SK-N-MC (cell line): ENCODE results near the gene SSH3.

Source experiments
- EZH2 ChIP-seq: fragments of 200-600 bp; sonication (generic); IDR thresholded peaks from one replicate; pipeline ENCODE4 v1.6.1; 2017; ENCODE audit warnings: antibody characterized with exemption
- FOXP2 ChIP-seq: optimal IDR thresholded peaks from 2 replicates; pipeline ENCODE3; 2011; ENCODE audit warnings: mild to moderate bottlenecking, moderate library complexity; ENCODE audit not compliant: insufficient read depth; ENCODE audit errors: extremely low read length, control extremely low read depth
- POLR2AphosphoS5 ChIP-seq: IDR thresholded peaks from 2 replicates; pipeline ENCODE4 v1.6.1; 2012; ENCODE audit warnings: mild to moderate bottlenecking, low read depth, low read length, borderline replicate concordance

- TF ChIP-seq EZH2 (no peak), POLR2AphosphoS5 (no peak), FOXP2 (no peak)
Observed at GRCh38 chr11:67280788-67281551, 22.4 kb upstream of the SSH3 start.
